Osteoblast (primary cell): ENCODE data around the gene BCL2A1. TPM values are rescaled to one million over a fixed set of nuclear protein-coding genes. Genes with fewer than 3 reads are reported as not detected.
"Not testable (repeated sequence)": the region's sequence is repeated elsewhere in the genome, so short reads cannot be mapped to it uniquely, and the experiment has no call there.

ENCODE experiments used
- DNase-seq: peaks from one replicate; pipeline ENCODE4 v3.0.0; 2011; ENCODE audit warnings: low spot score, mixed read lengths; ENCODE audit not compliant: insufficient read length; ENCODE audit errors: missing footprints
- H2AFZ ChIP-seq: 2 replicates; pipeline ENCODE4 v1.6.0; 2011; ENCODE audit warnings: mild to moderate bottlenecking, low read length
- H3K27ac ChIP-seq: 2 replicates; pipeline ENCODE4 v1.5.1; 2011; ENCODE audit warnings: mild to moderate bottlenecking, low read depth, low read length, moderate library complexity
- H3K27me3 ChIP-seq: 2 replicates; pipeline ENCODE4 v1.6.0; 2012; ENCODE audit warnings: mild to moderate bottlenecking, control low read depth, inconsistent platforms, low read length, moderate library complexity; ENCODE audit not compliant: insufficient read depth
- H3K36me3 ChIP-seq: 2 replicates; pipeline ENCODE4 v1.5.1; 2011; ENCODE audit warnings: mild to moderate bottlenecking, low read length, control low read depth, moderate library complexity; ENCODE audit not compliant: insufficient read depth
- H3K4me1 ChIP-seq: 2 replicates; pipeline ENCODE4 v1.5.1; 2011; ENCODE audit warnings: mild to moderate bottlenecking, low read length, control low read depth, moderate library complexity; ENCODE audit not compliant: insufficient read depth
- H3K4me2 ChIP-seq: 2 replicates; pipeline ENCODE4 v1.6.0; 2011; ENCODE audit warnings: mild to moderate bottlenecking, low read length; ENCODE audit not compliant: insufficient read depth
- H3K4me3 ChIP-seq: fragments of 200-600 bp; sonication (generic); 3 replicates; pipeline ENCODE4 v1.5.1; 2012; ENCODE audit warnings: mild to moderate bottlenecking, low read length, inconsistent platforms; ENCODE audit not compliant: insufficient read depth
- H3K79me2 ChIP-seq: 2 replicates; pipeline ENCODE4 v1.6.0; 2012; ENCODE audit warnings: mild to moderate bottlenecking, low read length, control low read depth, inconsistent platforms; ENCODE audit not compliant: insufficient read depth
- H3K9me3 ChIP-seq: 2 replicates; pipeline ENCODE4 v1.5.1; 2011; ENCODE audit warnings: low read depth, low read length, control low read depth
- H4K20me1 ChIP-seq: 2 replicates; pipeline ENCODE4 v1.6.0; 2012; ENCODE audit warnings: mild to moderate bottlenecking, low read length, control low read depth; ENCODE audit not compliant: insufficient read depth
- total RNA-seq: library from RNA; depleted of rRNA; stranded (reverse); fragments of >200 nt; gene quantifications from 2 replicates; pipeline ENCODE4 v1.2.3, GENCODE V29; 2012
- TF ChIP-seq, protein P1 (sequence below): IDR thresholded peaks from 2 replicates; pipeline ENCODE4 v1.5.1; 2011; ENCODE audit warnings: mild to moderate bottlenecking, low read depth, low read length, moderate library complexity; ENCODE audit errors: extremely low read depth

Gene BCL2A1
- total RNA-seq, 1 donor, result not detected

- H3K27me3 ChIP-seq, result no peaks in the 10 kb centered on the region
- H2AFZ ChIP-seq, result no peak overlapping the region
- H3K79me2 ChIP-seq, result no peaks in the 10 kb centered on the region
Observed at GRCh38 chr15:79966634-79967297, 4.2 kb downstream of the BCL2A1 start.

GRCh38 chr15:79965846-79966630 is 5.0 kb downstream of the BCL2A1 start:
- Histone ChIP-seq H3K27me3 (no peaks in the 10 kb centered on the region), H4K20me1 (no peaks in the 10 kb centered on the region), H2AFZ (peak overlapping the region; percentile 10), H3K4me2 (no peak overlapping the region), H3K4me1 (peaks cover 6% of the 10 kb centered on the region), H3K9me3 (no peaks in the 10 kb centered on the region), H3K79me2 (no peaks in the 10 kb centered on the region), H3K36me3 (no peaks in the 10 kb centered on the region), H3K4me3 (no peak overlapping the region), H3K27ac (no peak overlapping the region)
- TF ChIP-seq, protein P1, sequence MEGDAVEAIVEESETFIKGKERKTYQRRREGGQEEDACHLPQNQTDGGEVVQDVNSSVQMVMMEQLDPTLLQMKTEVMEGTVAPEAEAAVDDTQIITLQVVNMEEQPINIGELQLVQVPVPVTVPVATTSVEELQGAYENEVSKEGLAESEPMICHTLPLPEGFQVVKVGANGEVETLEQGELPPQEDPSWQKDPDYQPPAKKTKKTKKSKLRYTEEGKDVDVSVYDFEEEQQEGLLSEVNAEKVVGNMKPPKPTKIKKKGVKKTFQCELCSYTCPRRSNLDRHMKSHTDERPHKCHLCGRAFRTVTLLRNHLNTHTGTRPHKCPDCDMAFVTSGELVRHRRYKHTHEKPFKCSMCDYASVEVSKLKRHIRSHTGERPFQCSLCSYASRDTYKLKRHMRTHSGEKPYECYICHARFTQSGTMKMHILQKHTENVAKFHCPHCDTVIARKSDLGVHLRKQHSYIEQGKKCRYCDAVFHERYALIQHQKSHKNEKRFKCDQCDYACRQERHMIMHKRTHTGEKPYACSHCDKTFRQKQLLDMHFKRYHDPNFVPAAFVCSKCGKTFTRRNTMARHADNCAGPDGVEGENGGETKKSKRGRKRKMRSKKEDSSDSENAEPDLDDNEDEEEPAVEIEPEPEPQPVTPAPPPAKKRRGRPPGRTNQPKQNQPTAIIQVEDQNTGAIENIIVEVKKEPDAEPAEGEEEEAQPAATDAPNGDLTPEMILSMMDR, result no peak
- DNase-seq, result no peak

More at GRCh38 chr15:79966634-79967297, 4.2 kb downstream of the BCL2A1 start:
- H3K36me3 ChIP-seq, result no peaks in the 10 kb centered on the region
- H3K4me1 ChIP-seq, result peaks cover 12% of the 10 kb centered on the region
- no peak for DNase-seq
- H3K9me3 ChIP-seq, result no peaks in the 10 kb centered on the region
- no peaks in the 10 kb centered on the region for H4K20me1 ChIP-seq
- H3K4me2 ChIP-seq, result no peak overlapping the region
- TF ChIP-seq, protein P1, result no peak
- no peak overlapping the region for H3K4me3 ChIP-seq
- no peak overlapping the region for H3K27ac ChIP-seq

DNA sequence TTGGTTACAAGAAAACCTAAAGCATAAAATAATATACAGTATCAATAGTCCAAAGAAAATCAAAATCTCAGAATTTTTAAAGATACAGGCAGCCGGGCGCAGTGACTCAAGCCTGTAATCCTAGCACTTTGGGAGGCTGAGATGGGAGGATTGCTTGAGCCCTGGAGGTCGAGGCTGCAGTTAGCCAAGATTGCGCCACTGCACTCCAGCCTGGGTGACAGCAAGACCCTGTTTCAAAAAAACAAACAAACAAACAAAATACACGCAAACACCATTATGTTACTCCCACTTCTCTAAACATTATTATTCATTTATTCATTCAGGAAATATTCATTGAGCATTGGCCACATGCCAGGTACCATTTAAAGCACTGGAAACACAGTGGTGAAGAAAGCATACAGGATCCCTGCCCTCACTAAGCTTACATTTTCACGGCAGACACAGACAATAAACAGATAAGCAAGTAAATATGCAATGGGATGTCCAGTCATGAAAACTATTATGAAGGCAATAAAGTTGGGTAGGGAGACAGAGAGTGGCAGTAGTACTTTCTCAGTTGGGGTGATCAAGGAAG is 6.7 kb downstream of the BCL2A1 start:
- Histone ChIP-seq H4K20me1 (no peaks in the 10 kb centered on the region), H3K4me1 (no peaks in the 10 kb centered on the region), H3K27ac (no peak overlapping the region), H3K36me3 (no peaks in the 10 kb centered on the region), H2AFZ (no peak overlapping the region), H3K9me3 (no peaks in the 10 kb centered on the region), H3K79me2 (no peaks in the 10 kb centered on the region), H3K4me2 (no peak overlapping the region), H3K4me3 (no peak overlapping the region), H3K27me3 (no peaks in the 10 kb centered on the region)
- no peak for DNase-seq
- TF ChIP-seq, protein P1, result no peak

DNA sequence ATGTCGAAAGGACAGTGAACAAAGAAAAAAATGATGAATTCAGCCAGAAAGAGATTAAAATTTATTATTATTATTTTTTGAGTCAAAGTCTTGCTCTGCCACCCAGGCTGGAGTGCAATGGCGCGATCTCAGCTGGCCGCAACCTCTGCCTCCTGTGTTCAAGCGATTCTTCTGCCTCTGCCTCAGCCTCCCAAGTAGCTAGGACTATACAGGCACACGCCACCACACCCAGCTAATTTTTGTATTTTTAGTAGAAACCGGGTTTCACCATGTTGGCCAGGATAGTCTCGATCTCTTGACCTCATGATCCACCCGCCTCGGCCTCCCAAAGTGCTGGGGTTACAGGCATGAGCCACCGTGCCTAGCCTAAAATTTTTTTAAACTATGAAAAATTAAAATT is 8.1 kb downstream of the BCL2A1 start:
- H2AFZ ChIP-seq, H3K27ac ChIP-seq, H3K4me3 ChIP-seq, H3K79me2 ChIP-seq, H3K36me3 ChIP-seq, DNase-seq, H3K4me1 ChIP-seq, H4K20me1 ChIP-seq, H3K4me2 ChIP-seq, H3K9me3 ChIP-seq, H3K27me3 ChIP-seq: not testable (repeated sequence)
